RKO (cell line): ENCODE measurements around the gene RGS3.

ENCODE experiments used
- DNase-seq: peaks from one replicate; pipeline ENCODE4 v3.0.0-alpha.2; 2016; ENCODE audit warnings: low spot score

The RGS3 gene

DNA sequence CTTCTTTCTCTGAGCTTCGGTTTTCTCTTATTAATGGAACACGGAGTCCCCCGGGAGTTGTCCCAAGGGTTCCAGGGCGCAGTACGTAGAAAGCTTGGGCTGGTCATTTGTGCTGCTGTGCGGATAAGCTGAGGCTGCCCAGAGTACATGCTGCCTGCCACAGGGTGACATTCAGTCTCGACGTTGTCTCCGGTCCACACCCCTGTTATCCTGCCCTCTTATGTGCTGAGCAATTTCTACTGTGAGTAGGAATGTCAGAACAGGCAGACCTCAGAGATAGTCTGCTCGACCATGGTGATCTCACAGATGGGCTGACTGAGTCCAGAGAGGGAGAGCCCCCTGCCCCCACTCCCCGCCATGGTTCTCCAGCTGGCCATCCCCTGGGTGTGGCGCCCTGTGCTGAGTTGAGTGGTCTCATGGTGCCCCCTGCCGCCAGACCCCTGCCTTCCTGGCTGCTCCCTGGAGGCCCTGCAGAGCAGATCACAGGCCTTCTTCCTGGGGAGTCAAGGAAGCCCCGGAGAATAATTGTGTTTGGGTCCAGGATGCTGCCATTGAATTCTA lies 124.0 kb downstream of the RGS3 start:
- no peak for DNase-seq

DNA sequence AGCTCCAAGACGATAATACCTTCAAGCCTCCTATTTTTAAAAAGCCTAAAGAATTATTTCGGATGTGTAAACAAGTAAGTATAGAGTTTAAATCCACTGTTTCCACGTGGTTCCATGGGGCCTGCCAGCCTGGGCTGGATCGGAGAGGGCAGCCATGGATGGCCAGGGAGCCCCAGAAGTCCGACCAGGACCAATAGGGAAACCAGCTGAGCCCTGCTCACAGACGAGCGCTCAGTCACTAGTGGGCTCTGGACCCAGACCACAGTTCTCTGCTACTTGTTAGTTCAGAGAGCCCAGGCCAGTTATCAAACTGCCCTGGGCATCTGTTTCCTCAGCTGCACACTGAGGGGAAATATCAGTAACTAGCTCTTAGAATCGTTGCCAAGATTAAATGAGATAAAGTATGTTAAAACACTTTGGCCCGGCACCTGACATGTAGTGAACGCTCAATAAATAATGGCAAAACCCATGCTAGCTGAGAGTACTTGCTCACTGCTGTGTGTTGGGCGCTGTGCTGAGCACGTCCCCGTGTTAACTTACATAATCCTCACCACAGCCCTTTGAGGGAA lies 124.8 kb downstream of the RGS3 start:
- DNase-seq = no peak

DNA sequence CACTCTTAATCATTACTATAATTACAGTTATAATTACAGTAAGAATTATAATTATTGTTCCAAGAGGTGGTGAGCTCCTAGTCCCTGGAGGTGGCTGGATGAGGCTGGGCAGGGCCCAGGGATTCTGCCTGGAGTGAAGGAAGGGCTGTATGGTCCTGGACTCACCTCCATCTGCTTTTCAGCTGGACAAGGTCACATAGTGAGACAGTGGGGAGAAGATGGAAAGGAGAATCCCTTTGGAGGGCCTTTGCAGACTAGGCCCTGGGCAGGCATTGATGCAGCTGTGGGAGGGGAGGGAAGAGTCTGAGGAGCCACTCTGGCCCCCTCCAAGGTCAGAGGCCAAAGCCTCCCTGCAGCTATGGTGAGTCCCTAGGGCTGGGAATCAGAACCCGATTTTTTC lies 125.4 kb downstream of the RGS3 start:
- DNase-seq = no peak

DNA sequence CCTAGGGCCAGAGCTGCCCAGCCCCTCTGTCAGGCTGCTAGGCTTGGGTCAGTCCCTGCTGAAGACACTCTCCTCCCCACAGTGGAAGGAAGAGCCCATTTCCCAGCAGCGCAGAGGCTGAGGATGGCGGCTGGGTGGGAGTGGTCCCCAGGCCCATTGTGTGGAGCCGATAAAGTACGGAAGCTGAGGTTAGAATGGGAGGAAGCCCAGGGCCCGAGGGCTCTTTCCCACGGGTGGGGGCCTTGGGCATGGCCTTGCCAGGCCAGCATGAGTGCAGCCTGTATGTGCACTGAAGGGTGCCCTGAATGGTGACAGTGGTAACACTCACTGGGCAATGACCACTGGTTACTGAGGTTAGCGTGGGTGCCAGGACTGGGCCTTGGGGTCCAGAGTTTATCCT lies 125.9 kb downstream of the RGS3 start:
- no peak for DNase-seq

DNA sequence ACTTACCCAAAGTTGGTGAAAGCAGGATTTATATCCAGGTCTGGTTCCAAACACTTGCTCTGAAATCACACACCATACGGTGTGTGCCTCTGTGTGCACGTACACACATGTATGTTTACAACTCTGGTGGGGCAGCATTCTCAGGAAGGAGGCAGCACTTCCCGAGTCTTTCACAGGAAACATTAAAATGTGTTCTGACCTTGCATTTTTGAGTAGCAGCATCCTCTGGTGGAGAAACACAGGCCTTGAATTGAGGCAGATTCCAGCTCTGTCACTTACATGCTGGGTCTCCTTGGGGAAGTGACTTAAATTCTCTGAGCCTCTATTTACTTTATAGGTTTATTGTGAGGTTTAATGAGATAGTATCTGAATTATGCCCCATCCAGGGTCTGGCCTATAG lies 126.4 kb downstream of the RGS3 start:
- DNase-seq = peak; percentile 66

DNA sequence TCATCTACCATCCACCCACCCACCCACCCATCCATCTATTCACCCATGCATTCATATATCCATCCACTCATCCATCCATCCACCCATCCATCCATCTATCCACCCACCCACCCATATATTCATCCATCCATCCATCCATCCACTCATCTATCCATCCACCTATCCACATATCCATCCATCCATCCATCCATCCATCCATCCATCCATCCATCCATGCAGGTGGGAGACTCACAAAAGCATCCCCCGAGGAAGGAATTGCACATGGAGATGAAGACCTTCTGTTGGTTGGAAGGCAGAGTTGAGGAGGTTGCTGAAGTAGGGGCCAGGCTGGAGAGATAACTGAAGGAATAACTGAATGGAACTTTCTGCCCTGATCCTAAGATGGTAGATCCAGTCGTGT lies 126.9 kb downstream of the RGS3 start:
- no peak for DNase-seq

DNA sequence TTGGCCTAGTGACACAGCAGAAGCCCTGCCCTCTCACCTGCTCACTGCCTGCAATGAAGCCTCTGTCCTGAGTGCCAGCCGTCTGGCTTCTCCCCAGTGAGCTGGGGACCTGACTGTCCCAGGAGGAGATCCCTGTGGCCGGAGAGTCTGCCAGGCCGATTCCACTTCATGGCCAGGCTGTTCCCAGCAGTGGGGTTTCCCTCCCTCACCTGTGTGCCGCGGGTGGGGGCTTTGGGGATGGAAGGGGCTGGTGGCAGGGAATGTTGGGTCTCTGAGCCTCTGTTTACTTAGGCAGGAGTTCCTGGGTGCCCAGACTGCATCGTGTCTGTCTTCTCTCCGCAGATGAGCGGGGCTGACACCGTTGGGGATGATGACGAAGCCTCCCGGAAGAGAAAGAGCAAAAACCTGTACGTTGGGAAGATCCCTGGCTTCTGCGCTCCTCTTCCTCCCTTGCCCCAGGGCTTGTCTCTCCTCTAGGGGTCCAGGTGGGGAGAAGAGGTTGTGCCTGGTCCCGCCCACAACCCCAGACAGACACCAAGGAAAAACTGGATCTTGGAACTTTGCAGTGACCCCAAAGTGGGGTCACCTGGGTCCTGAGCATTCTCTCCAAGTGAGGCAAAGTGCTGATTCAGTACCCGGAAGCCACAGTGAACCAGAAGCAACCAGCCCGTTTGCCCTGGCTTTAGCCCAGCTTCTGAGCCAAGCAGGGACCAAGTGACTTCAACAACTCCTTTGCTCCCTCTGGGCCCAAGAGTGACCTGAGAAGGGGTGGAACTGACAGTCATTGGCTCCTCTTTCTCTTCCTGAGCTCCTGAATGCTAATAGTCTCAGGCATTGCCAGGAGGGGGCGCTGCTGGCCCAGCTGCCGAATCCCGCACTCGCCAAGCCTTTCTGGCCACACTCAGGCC lies 127.7 kb downstream of the RGS3 start:
- peak; percentile 78 for DNase-seq

DNA sequence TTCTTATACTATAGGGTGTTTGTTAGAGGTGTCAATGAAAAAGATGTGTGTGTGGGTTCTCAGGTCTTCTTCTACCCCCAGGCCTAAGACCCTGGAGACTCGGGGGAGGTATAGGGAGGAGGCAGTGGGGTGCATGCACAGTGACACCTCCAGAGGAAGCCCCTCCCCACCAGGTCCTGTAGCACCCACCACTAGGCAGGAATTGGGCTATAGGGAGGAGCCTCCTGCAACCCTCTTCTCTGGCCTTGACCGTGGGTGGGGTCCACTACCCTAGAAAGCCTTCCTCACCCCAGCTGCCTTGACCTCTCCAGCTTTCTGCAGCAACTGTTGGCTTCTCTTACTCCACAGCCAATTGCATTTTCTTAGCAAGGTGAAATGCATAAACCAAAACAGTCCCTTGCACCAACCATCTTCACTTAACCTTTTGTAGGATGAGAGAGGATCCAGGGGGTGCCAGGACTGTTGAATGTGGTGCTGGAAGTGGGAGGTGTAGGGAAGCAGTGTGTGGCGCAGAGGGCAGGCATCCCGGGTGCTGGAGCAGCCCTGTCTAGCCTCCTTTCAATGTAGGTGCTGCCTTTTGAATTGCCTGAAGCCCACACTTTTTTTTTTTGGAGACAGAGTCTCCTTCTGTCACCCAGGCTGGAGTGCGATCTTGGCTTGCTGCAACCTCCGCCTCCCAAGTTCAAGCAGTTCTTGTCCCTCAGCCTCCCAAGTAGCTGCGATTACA lies 128.5 kb downstream of the RGS3 start:
- no peak for DNase-seq

DNA sequence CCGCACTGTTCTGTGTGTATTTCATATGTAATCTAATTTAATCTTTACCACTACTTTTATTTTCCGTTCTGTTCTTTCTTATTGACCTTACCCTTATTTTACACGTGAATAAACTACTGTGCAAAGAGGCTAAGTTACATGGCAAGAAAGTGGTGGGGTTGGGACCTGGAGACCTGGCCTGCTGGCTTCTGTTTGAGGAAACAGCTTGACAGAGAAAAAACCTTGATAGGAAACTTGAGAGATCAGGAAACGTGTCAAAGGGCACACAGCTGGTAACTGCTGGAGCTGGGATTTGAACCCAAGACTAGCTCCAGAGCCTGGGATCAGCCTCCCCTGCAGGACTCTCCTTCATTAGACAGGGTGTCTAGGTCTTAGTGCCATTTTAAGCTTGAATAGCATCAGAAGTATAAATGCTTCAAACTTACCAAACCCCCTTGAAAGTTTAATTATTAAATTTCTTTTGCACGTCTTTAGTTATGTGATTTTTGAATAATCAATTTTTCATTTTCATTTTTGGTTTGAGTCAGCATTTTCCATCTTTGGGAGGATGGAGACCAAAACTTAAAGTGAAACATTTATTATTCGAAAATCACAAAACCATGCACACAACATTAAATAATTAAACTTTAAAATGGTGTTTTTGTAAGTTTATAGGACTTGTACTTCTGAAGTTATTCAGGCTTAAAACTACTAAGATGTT lies 129.5 kb downstream of the RGS3 start:
- no peak for DNase-seq

DNA sequence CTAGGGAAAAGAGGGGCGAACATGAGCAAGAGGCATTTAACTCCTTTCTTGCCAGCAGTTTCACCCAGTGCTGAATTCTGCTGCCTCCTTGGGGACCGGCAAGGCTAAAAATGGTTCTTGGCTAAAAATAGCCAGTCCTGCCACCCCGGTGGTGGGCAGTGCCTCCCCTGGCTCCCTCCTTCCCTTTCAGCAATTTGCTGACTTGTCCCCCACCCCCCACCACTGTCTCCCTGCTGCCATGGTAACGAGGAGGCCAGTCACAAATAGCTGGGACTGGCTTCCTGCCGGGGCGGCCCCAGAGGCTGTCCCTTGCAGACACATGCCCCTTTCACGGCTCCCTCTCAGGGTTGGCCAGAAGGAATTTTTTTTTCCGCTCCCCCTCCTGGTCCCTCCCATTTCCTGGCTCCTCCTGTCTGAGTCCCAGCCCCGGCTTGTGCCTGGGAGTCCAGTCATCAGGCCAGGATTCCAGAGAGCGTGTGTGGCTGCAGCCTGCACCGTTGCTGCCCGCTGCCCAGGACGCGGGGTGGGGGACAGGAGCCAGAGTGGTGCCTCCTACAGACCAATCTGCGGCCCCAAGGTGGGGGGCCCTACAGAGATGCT lies 130.3 kb downstream of the RGS3 start:
- peak; percentile 98 for DNase-seq

DNA sequence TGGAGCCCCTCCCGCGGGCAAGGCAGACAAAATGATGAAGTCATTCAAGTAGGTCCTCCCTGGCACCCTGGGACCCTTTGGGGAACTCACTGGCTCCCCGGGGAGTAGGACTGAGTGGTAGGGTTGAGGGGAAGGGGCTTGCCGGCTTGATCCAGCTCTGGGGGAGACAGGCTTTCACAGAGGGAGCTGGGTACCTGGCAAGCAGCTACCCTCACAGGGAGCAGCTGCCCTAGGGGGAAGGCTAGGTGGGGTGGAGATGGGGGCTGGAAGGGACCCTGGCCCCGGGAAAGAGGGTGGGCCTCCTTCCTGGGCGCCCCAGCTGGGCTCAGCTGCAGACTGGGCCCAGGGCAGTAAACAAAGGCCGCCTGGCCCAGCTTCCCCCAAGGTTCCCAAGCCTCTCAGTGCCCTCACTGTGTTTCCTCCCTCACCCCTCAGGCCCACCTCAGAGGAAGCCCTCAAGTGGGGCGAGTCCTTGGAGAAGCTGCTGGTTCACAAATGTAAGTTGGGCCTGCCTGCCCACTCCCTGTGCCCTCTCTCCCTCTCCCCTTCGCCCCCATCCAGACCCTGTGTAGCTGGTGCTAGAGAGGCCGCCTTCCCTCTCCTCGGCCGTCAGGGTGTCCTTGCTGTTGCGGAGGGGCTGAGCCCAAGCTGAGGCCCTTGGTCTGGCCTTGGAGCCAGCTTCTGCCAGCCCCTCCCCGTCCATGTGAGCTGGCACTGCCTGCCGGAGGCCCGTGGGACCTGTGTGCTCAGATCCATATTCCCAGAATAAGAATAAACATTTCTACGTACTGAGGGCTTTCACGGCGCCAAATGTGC lies 131.2 kb downstream of the RGS3 start:
- DNase-seq = no peak

DNA sequence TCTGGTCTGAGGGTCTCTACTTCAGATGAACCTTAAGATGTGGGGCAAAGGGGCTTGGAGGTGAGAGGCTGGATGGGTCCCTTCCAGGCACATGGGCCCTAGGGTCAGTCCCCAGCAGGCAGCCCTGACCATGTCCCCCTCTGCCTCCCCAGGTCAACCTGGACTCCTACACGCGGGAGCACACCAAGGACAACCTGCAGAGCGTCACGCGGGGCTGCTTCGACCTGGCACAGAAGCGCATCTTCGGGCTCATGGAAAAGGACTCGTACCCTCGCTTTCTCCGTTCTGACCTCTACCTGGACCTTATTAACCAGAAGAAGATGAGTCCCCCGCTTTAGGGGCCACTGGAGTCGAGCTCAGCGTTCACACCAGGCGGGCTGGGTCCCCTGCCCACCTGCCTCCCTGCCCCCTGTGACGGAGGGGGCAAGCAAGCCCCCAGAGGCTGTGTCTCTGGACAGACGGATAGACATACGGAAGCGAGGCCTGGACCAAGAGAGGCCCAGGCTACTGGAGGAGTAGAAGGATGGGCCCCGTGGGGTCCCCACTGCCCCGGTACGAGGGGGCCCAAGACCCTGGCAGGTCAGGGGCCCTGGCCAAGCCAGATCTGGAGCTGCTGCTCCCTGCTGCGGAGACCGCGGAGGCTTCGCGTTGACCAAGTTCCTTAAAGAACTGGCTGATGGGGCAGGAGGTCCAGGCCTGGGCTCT lies 133.2 kb downstream of the RGS3 start:
- no peak for DNase-seq

DNA sequence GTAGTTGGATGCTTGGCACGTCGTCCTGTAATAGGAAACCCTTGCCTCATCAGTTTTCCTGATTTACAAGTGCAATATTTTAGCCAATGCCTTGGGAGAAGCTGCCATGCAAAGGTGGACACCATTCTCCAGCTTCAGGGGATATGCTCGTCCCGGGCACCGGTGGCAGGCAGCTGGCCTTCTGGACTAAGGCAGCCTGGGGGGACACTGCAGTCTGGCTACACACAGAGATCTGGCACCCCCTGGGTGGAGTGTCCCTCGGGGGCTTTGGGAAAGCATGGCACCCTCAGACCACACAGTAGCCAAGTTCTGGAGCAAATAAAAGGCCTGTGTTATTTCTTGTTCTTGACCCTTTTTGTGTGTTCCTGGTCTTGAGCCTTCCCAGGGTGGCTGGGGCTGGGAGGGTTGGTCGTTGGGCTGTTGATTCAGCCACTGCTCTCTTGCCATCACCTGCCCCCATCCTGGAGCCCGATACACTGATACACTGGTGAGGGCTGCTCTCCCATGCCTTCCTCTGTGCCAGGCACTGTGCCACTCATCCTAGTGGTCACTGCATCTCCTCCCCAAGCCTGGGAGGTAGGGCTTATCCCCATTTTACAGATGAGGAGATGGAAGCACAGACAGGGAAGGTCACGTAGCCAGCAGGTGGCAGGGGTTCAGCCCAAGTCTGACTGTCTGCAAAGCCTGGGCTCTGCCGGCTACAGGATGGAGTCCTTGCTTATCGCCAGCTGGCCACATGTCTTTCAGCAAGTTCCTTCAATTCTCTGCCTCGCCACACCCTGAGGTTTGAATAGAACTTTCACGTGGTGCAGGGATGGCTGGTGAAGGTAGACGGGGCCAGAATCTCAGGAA lies 134.1 kb downstream of the RGS3 start:
- no peak for DNase-seq

DNA sequence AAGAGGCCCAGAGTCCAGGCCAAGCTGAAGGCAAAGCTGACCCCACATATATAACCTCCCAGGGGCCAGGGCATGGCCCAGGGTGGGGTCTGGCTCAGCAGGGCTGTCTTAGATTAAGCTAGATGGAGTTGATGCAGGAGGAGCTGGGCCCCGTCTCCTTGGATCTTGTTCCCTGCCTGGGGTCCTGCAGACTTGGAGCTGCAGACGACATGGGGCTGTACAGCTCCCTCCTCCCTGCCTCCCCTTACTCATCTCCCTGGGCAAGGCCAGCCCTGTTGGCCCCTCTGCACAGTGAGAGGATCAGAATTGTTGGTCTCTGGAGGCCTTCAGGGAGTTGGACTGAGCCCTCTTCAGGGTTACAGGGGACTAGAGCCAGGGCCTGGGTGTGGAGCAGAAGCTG lies 134.9 kb downstream of the RGS3 start:
- no peak for DNase-seq

DNA sequence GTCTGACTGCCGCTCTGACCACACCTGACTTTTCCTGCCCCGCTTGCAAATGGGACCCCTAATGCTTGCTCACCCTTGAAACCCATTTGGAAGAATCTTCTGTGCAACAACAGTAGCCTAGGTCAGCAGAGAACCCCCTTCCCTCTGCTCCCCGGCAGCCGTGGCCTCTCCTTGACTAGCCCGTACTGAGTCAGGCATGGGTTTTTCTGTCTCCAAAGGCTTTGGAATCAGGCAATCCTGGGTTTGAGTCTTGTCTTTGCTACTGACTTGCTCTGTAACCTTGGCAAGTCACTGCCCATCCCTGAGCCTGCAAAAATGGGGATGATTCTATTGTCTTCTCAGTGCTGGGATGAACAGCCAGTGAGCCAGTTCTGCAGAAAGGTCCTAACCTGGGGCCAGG lies 135.4 kb downstream of the RGS3 start:
- no peak for DNase-seq

DNA sequence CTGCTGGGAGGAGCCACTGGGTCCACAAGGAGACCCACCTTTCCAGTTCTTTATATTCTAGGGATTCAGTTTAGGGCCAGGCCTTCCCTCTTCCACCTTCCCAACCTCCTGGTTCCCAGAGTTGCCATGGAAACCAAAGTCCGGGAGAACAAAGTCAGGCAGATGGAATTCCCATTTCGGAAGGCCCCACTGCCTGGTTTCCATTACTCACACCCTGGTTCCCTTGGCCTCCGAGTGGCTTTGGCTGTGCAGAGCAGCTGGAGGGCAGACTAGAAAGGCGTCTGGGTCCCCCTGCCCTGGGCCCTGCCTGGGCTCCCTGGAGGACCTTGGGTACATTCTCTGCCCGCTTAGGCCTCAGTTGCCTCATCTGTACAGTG lies 136.1 kb downstream of the RGS3 start:
- DNase-seq = peak; percentile 38

DNA sequence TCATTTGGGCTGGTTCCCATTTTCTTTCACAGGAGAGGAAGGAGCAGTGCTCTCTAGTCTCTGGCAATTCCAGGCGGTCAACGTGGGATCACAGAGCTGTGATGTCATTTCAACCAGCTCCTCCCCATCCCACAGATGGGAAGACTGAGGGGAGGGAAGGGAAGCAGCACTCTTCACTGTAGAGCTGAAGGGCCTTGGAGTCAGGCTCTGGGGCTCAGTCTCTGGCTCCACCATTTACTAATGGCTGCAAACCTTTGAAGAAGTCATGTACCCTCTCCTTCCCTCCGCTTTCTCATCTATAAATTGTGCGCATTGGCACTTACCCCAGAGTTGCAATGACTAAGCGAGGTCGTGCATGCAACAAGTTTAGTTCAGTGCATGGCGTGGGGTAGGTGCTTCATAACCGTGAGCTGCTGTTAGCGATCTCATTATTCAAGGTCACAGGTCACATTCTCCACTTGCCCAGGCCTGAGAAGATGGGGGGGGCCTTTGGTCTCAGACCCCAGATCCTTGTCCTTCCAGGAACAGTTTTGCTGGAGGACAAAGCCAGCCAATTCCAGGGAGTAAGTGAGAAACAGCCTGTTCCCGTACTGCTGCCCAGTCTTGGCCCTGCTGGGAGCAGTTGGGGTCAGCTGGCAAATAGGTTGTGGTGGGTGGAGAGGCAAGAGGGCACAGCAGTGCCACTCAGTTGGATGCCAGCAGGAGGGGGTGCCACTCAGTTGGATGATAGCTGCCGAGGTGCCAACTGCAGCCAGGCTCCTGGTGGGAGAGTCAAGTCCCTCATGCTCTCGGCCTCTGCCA lies 136.7 kb downstream of the RGS3 start:
- DNase-seq = no peak

DNA sequence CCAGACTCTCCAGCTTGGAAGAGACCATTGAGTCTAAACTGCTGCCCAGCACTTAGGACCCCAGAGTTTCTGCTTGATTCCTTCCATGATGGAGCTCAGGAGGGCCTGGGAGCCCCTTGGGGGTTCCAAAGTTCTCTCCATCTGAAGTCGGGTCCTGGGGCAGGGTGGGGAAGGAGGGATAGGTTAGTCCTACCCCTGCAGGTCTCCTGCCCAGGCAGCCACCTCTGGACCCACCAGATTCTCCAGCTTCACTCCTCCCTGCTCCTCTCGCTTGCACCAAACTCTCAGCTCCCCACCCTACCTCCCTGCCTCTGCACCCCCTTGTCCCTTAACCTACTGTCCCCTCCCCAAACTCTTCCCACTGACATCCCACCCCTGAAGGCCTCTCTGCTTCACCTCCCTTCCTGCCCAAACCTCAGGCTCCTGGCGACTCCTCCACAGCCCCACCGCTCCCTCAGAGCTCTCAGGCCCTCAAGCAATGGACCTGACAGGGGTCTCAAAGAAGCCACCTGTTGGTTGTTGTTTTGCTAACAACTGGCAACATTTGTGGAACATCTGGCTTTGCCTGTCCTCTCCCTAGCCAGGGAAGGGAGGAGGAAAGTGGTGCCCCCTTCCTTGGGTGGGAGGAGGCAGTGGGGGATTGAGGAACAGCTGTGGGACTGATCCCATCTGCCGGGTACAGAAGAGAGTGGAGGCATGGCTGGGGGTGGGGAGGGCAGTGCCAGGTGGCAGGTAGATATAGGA lies 137.5 kb downstream of the RGS3 start:
- no peak for DNase-seq
